H7 (cell line): Measurements from ENCODE around the gene ZNF462. TPM values are rescaled to one million over a fixed set of nuclear protein-coding genes. Genes with fewer than 3 reads are reported as not detected.

Source experiments
- DNase-seq: peaks from one replicate; pipeline ENCODE4 v3.0.0; 2012
- H3K27me3 ChIP-seq: 2 replicates; pipeline ENCODE4 v1.6.0; 2011; ENCODE audit warnings: mild to moderate bottlenecking, low read length; ENCODE audit not compliant: control insufficient read depth, insufficient read depth
- H3K36me3 ChIP-seq: replicated peaks from 2 replicates; pipeline ENCODE4 v1.5.1; 2011; ENCODE audit warnings: low read length; ENCODE audit not compliant: control insufficient read depth, insufficient read depth
- H3K4me3 ChIP-seq: 2 replicates; pipeline ENCODE4 v1.5.1; 2011; ENCODE audit warnings: low read depth, mild to moderate bottlenecking, control low read depth, low read length, moderate library complexity; ENCODE audit not compliant: insufficient read depth
- total RNA-seq: library from RNA; depleted of rRNA; stranded (reverse); fragments of >200 nt; shearing (Covaris generic); gene quantifications from 2 replicates; pipeline ENCODE4 v1.2.3, GENCODE V29; 2014

The ZNF462 gene
- total RNA-seq, 1 experiment from 2014 or later: 34.7 TPM

DNA sequence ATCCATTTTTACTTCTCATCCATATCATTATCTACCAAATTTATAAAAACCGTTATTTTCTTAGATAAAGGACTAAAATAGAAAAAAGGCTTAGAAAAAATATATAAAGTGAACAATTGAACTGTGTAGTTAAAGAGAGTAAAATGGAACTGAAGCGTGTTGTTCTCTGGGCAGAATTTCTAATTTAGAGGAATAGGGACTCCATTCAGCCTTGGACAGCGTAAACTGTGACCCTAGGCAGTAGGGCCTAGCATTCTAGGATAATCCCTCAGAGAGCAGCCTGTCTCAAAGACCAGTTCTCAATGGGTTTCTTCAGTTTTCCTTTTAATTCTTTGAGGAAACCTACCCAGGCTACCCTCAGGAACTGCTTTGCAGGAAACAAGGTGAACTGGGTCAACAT lies 11.1 kb downstream of the ZNF462 start:
- Histone ChIP-seq H3K36me3 (no peaks in the 10 kb centered on the region), H3K4me3 (no peak overlapping the region), H3K27me3 (no peaks in the 10 kb centered on the region)
- no peak for DNase-seq

DNA sequence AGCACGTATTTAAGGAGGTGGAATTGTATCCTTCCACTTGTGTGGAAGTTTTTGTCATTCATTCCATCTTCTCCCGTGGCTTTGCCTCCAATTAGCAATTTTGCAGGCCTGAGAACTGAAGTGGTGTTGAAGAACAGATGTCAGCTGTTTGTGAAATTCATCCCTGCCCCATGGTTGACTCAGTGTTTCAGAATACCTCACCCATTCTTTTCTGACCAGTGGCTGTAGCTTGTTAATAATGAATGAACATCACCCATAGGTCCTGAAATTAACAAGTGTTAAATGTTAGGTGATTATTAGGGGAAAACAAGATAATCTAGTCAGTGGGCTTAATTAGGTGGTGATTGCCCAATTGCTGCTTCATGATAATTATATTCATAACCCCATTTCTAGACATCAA lies 11.7 kb downstream of the ZNF462 start:
- no peaks in the 10 kb centered on the region for H3K27me3 ChIP-seq
- no peak overlapping the region for H3K4me3 ChIP-seq
- no peak for DNase-seq
- H3K36me3 ChIP-seq: no peaks in the 10 kb centered on the region

DNA sequence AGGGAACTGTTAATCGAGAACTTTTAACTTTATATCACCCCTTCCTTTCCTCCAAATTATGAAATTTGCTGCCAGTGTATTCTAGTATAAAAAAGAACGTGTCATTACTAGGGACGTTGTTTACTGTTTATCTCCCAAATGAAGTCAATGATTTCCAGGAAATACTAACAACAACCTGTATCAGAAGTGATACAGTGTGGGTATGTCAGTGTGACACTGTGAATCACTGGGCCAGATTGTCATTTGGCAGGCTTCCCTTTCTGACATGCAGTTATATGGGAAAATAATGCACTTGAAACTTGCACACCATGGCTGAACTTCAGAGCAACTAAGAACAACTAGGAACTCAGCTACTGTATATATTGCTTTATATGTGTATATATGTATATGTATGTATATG lies 12.6 kb downstream of the ZNF462 start:
- no peak for DNase-seq
- Histone ChIP-seq H3K27me3 (no peaks in the 10 kb centered on the region), H3K36me3 (no peaks in the 10 kb centered on the region), H3K4me3 (no peak overlapping the region)

DNA sequence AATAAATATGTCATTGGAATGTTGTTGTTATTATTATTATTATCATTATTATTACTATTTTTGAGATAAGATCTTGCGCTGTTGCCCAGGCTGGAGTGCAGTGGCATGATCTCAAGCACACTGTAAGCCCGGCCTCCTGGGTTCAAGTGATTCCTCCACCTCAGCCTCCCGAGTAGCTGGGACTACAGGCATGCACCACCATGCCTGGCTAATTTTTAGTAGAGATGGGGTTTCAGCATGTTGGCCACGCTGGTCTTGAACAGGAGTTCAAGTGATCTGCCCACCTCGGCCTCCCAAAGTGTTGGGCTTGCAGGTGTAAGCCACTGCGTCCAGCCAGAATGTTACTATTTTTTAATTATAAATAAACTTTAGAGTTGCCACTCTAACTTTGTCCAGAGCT lies 14.4 kb downstream of the ZNF462 start:
- DNase-seq: no peak
- no peaks in the 10 kb centered on the region for H3K36me3 ChIP-seq
- no peaks in the 10 kb centered on the region for H3K27me3 ChIP-seq
- no peak overlapping the region for H3K4me3 ChIP-seq

DNA sequence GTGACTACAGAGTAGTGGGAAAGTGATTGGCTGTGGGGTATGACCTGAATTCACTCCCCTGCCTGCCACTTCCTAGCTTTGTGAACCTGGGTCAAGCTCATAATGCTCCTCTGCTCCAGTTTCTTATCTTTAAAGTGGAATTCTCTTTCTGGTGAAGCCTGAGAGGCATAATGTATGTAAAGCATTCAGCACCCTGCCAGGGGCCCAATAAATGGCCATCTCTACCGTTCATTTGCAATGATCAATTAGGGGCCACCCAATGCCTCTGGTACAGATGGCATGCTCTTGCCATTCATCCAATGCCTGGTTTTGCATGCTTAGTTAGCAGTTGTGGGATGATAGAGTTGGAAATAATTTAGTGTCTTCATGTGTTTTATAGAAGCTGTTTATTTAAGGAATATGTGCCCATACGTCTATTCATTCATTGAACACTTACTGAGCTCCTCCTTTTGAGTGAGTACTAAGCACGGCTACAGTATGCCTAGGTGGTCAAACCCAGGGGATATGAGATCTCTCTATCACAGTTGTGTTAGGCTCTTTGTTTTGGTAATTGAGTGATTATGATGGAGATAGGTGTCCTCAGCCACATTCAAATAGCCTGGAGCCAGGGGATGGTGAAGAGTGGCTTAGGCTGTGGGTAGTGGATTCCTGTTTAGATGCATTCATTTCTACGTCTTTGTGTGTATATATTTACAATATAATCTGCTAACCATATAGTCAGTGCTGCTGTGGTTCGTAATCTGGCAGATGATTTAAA lies 15.3 kb downstream of the ZNF462 start:
- Histone ChIP-seq H3K36me3 (no peaks in the 10 kb centered on the region), H3K27me3 (no peaks in the 10 kb centered on the region), H3K4me3 (no peak overlapping the region)
- peak; percentile 48 for DNase-seq

DNA sequence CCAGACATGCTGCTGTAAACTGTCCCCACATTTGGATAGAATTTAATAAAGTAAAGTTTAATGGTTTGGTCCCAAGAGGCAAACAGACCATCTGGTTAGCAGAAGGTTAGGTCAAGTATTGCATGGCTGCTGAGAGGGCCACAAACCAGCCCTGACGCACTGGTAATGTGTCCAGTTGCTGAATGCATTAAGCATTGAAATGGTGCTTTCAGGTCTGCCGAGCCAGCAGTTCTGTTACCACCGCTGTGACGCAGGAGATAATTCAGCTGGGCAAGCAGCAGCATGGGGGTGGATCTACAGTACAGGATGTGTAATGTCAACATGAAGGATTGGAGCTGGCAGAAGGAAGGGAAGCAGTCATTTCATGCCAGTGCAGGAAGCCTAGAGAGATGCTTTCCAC lies 16.0 kb downstream of the ZNF462 start:
- Histone ChIP-seq H3K36me3 (no peaks in the 10 kb centered on the region), H3K4me3 (no peak overlapping the region), H3K27me3 (no peaks in the 10 kb centered on the region)
- no peak for DNase-seq

DNA sequence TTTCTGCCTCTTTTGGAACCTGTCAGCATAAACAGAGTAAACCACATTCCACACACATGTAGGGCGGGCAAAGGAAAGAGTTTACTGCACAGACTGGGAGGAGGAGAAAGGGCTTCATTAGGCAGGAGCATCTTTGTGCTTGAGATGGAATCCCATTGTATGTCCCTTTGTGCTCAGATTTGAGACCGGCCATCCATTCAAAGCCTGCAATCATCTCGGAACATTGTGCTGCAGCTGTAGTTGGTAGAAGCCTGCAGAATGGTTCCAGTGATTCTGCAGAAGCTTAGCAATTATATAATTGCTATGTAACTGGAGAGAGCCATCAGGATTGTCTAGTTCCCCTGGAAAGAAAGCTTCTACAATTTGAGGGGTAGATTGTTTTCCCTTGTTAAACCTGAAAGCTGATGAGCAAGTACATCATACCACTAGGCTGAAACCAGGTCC lies 16.5 kb downstream of the ZNF462 start:
- Histone ChIP-seq H3K36me3 (no peaks in the 10 kb centered on the region), H3K4me3 (no peak overlapping the region)
- no peak for DNase-seq

DNA sequence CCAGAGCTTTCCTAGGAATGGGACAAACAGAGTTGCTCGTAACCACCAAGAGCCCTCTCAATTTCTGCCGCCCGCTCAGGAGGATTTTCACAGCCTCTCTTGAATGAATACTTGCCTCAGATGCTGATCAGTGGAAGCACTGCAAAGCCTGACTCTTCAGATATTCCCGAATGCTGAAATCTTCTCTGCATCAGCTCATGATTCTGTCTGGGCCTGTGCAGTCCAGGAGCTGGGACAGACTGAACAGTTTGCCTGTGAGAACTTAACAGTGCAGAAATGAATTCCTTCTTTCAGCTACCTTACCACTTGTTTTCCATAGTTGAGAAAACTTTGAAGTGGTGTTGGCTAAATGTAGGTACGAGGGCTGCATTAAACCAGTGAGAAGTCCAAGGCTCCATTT lies 17.1 kb downstream of the ZNF462 start:
- no peaks in the 10 kb centered on the region for H3K36me3 ChIP-seq
- no peak overlapping the region for H3K4me3 ChIP-seq
- DNase-seq: no peak

More for the DNA sequence above, 16.5 kb downstream of the ZNF462 start:
- no peaks in the 10 kb centered on the region for H3K27me3 ChIP-seq

DNA sequence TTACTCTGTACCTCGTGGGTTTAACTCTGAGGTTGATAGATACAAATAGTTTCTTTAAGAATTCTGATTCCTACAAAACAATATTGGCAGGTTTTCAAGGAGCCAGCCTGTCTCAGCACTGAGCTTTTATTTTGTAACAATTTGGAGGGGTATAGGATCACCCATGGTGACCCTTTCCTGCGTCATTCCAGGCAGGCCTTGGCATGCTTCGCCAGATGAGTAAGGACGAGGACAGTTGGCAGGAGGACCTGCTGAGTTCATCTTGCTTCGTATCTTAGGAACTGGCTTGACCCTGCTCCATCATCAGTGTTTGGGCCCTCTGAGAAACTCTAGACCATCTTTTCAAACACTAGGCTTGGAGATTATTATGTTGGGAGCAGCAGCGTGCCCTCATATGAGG lies 17.9 kb downstream of the ZNF462 start:
- DNase-seq: no peak
- Histone ChIP-seq H3K36me3 (no peaks in the 10 kb centered on the region), H3K27me3 (no peaks in the 10 kb centered on the region), H3K4me3 (no peak overlapping the region)

More for the DNA sequence above, 17.1 kb downstream of the ZNF462 start:
- no peaks in the 10 kb centered on the region for H3K27me3 ChIP-seq

DNA sequence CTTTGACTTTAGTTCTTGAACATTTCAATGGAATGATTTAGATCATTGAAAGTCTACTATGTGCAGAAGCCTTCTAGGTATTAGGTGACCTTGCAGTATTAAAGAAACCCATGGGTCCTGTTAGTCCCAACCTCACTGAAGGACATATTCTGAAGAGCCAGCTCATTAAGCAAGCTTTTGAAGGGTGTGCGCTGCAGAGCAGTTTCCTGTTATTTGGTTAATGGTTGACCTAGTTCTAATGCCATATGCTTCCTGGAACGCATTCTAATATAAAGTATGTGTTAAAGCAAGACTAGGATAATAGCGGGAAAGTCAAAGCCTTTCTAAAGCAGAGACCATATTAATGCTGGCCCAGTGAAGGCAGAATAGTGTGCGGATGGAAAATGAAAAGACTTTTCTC lies 20.1 kb downstream of the ZNF462 start:
- no peak overlapping the region for H3K4me3 ChIP-seq
- H3K36me3 ChIP-seq: no peaks in the 10 kb centered on the region
- no peak for DNase-seq
- H3K27me3 ChIP-seq: no peaks in the 10 kb centered on the region

DNA sequence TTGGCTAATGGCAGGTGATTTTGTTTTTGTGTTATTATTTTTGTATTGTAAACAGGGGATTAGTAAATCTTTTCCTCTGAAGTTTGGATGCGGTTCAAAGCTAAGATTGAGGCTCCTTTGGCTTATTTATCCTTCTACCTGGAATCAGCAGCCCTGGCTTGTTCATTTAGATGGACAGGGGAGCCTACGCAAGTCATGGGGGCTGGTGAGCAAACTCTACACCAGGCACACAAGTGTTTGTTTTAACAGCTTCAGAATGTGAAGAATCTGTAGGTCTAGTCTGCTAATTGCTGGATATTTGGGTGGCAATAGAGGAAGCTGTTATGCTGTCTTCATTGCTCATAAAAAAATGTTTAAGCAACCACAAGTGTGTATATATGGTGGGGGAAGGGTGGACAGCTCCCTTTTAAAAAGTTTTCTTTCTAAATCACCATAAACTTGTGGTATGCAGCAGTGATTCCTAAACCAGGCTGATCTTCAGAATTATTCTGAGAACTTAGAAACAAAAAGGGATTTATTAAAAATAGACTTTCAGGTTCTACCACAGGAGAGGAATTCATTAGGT lies 20.7 kb downstream of the ZNF462 start:
- DNase-seq: no peak
- H3K4me3 ChIP-seq: no peak overlapping the region
- H3K27me3 ChIP-seq: no peaks in the 10 kb centered on the region
- H3K36me3 ChIP-seq: no peaks in the 10 kb centered on the region

DNA sequence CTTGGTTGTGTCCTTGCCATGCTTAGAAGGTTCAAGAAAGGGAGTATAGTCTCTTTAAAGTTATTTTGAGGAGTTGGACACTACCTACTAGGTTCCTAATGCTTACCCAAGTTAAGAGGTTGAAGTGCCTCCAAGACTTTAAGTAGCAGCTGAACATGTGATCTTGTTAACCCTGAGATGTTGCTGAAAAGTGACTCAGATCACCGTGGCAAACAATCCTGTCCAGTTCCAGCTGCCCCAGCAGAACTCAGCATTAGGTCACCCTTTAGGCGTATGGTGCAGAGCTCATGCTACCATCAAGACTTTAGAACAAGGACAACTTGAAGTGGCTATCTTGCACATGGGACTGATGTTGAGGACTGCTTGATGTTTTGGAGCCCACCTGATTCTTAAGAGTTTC lies 22.5 kb downstream of the ZNF462 start:
- no peak overlapping the region for H3K4me3 ChIP-seq
- DNase-seq: no peak
- H3K36me3 ChIP-seq: no peaks in the 10 kb centered on the region
- H3K27me3 ChIP-seq: no peaks in the 10 kb centered on the region

DNA sequence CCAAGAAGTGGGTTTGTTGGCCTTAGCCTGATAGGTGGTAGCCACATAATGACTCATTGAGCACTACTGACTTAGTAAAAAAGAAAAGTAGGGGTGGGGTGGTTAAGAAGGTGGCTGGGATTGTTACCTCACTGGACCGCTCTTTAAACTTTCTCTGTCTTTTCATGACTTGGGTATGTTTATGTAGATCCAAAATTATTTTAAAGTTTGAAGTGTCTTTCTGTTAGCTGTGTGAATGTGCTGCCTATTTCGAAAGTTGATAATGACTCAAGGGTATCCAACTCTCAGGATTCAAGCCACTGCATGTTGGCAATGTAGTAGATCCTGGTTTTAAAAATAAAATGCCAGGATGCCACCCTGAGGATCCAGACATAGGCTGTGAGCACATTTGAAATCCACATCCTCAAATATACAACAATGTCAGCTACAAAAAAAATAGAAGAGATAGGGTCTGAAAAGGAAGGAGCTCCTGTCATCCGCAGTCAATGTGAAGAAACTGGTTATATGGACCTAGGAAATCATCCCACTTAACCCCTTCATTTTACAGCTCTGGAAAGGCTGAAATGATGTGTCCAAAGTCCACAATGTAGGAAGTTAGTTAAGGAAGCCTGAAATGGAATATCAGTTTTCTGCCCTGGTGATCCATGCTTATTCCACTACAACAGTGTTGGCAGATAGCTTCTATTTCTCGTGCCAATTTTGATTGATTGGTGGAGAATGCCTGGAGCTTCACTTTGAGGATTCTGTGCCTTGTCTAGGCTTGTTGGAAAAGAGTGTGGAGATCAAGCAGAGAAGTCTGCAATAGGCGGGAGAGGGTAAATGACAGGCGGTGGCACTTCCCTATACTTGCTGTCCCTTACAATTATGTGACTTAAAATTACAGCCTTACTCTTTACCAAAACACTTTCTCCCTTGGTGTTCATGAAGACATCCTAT lies 23.4 kb downstream of the ZNF462 start:
- no peak overlapping the region for H3K4me3 ChIP-seq
- no peaks in the 10 kb centered on the region for H3K27me3 ChIP-seq
- H3K36me3 ChIP-seq: no peaks in the 10 kb centered on the region
- DNase-seq: no peak

DNA sequence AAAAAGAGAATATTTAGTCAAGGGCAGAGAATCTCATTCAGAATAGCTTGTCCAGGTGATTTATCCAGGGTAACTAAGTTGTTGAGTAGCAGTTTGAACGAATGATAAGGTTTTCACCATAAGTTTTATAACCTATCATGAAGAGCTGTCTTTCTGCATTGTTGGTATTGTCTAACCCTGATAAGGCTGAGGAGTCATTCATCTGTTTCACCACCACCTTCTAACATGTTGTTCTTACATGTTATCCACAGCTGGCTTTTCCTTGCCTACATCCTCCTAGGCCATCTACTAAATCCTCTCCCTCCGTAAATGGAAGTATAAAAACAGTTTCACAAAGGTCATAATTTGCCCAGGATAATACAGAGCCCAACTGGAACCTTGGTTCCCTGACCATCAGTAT lies 24.1 kb downstream of the ZNF462 start:
- Histone ChIP-seq H3K36me3 (no peaks in the 10 kb centered on the region), H3K27me3 (no peaks in the 10 kb centered on the region), H3K4me3 (no peak overlapping the region)
- no peak for DNase-seq
